Stimulated activated CD4-positive, alpha-beta T cell treated with anti-CD3 and anti-CD28 coated beads, Interleukin-2, amount 100 ng/mL, for 4 hours (primary cell): ENCODE data around the gene MARCHF10.

ENCODE experiments used
- DNase-seq: peaks from one replicate; pipeline ENCODE4 v3.0.0-alpha.2; 2020; ENCODE audit warnings: low read depth

Gene MARCHF10

DNA sequence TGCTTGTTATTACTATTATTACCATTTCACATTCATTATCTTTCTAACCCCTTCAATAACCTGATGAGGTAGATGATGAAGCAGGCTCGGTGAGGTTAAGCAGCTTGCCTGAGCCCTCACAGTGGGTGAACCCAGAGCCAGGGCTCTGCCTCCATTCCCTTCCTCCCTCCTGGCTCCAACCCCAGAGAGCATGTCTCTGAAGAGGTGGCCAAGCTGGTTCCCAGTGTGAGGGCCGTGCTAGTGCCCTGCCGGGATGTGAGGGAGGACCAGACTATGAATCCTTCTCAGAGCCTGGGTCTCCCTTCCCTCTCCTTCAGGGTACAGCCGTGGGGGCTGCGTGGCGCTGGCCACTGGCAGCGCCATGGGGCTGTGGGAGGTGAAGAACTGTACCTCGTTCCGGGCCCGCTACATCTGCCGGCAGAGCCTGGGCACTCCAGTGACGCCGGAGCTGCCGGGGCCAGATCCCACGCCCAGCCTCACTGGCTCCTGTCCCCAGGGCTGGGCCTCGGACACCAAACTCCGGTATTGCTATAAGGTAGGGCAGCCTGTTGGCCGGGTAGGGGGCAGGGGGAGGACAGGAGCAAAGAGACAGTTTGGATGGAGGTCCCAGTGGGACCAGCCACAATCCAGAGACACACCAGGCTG is 131.0 kb downstream of the MARCHF10 start:
- no peak for DNase-seq

DNA sequence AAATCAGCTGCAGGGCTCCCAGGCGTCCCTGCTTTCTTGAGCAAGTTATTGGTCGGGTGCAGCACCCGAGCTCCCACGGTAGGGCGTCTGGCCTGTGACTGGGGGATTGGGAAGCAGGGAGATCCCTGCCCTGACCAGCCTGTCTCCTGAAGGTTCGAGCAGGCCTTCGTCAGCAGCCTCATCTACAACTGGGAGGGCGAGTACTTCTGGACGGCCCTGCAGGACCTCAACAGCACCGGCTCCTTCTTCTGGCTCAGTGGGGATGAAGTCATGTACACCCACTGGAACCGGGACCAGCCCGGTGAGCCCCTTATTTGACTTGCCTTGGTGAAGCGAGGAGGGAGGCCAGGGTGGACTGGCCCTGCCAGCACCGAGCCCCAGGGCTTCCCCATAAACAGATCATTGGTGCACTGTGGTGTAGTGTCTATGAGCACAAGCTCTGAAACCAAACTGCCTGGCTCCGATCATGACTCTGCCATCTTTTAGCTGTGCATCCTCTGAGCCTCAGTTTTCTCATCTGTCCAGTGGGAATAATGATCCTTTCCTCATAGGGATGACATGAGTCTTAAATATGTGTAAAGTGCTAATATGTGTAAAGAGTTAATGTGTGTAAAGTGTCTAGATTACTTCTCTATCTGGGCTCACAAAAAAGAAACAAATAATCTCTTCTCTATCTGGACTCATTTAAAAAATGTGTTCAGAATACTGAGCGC is 131.7 kb downstream of the MARCHF10 start:
- no peak for DNase-seq

DNA sequence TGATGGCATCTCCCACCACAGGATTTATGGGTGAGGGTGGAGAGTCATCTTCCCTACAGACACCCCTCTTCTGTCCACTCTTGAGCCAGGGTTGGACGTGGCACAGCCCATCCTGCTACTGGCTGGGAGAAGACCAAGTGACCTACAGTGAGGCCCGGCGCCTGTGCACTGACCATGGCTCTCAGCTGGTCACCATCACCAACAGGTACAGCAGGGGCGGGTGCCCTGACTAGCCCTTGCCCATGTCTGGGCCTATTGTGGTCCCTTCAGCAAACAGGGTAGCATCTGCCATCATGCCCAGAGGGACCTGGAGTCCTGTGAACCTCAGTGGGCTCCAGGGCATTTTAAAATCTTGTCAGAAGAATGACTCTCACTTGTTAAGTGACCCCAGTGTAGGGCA is 132.4 kb downstream of the MARCHF10 start:
- no peak for DNase-seq

DNA sequence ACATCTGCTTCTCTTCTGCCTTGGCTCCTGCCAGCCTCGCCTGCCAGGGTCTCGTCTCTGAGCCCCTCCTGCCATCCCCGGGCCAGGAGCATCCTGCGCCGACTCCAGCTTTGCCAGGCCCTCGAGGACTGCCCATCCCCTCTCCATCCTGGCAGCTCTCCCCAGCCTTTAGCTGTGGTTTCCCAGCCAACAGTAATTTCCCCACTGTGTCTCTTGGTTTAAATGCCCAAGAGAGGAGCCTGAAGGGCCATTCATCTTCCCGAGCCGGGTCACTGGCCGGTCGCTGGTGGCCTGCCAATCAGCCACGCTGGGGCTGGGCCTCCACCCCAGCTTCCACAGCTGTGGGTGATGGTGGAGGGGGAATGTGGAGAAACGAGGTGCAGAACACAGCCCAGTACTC is 132.9 kb downstream of the MARCHF10 start:
- DNase-seq = no peak

DNA sequence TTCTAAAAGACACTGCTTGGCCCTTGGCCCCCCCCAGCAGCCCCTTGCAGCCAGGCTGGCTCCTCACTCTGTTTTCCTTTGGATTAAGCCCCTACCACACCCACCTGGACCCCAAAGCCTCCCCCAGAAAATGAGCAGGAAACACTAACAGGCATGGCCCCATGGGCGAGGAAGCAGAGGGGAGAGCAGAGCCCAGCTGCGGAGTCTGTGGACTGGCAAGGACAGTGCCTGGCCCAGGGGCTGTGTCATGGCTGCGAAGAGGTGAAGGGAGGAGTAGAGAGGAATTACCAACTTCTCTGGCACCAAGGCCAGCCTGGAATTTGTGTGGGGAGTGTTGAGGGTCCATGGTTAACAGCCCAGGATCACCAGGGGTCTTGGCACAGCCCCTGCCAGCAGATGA is 133.3 kb downstream of the MARCHF10 start:
- no peak for DNase-seq

DNA sequence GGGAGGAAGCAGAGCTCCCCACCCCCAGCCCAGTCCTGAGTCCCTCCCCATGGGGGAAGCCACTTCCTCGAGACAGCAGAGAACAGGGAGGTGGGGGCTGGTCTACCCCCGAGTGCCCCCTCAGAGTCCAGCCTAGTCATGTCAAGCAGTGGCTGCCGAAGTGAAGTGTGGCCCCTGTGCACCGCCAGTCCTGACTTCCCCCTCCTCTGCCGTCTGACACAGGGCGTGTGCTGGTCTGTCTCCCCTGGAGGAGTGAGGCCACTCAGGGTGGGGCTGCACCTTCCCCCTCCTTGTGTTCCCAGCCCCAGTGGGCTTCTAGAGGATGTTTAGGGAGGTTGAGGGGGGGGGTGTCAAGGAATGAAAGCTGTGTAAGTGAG is 133.8 kb downstream of the MARCHF10 start:
- no peak for DNase-seq

DNA sequence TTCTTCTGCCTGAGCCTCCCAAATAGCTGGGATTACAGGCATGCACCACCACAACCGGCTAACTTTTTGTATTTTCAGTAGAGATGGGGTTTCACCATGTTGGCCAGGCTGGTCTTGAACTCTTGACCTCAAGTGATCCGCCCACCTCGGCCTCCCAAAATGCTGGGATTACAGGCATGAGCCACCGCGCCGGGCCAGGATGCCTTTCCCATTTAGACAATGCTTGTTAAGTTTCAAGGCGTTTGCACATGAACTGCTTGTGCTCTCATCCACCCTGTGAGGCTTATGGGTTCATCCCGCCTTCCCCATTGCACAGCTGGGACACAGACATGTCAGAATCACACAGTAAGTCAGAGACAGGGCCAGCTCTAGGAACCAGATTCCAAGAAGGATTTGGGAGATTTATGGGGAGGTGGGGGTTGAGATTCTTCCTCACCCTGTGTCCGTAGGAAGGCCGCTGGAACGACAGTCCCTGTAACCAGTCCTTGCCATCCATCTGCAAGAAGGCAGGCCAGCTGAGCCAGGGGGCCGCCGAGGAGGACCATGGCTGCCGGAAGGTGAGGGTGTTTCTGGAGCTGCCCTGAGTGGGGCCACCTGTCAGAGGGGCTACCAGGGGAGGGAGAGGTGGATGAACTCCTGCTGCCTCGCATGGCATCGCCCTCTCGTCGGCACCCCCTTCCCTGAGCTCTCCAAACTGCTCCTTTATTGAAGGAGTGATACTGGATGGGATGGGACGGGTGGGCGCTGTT is 134.3 kb downstream of the MARCHF10 start:
- no peak for DNase-seq

DNA sequence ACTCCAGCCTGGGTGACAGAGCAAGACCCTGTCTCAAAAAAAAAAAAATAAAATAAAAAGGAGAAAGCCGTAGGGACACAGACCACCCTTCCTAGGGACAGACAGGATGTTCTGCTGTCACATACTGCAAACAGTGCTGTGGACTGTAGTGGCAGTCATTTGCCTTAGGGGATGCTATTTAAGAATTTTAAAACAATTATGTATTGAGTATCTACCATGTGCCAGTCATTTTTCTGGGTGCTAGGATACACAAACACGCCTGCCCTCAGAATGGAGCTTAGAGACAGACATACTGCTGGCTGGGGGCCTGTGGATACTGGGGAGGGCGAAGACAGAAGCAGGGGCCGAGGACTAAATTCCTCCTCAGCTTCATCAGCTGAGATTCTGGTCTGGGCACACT is 135.2 kb downstream of the MARCHF10 start:
- no peak for DNase-seq

DNA sequence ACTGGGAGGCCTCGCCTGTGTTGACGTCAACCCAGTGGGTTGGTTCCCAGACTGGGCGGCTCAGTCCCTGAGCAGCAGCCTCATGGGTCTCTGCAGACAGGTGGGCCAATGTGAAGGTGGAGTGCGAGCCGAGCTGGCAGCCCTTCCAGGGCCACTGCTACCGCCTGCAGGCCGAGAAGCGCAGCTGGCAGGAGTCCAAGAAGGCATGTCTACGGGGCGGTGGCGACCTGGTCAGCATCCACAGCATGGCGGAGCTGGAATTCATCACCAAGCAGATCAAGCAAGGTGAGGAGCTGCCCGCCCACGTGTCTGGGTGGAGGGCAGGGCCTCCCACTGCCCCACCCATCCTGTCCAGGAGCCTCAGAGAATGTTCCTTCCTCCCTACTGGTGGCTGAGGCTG is 136.6 kb downstream of the MARCHF10 start:
- DNase-seq = no peak

DNA sequence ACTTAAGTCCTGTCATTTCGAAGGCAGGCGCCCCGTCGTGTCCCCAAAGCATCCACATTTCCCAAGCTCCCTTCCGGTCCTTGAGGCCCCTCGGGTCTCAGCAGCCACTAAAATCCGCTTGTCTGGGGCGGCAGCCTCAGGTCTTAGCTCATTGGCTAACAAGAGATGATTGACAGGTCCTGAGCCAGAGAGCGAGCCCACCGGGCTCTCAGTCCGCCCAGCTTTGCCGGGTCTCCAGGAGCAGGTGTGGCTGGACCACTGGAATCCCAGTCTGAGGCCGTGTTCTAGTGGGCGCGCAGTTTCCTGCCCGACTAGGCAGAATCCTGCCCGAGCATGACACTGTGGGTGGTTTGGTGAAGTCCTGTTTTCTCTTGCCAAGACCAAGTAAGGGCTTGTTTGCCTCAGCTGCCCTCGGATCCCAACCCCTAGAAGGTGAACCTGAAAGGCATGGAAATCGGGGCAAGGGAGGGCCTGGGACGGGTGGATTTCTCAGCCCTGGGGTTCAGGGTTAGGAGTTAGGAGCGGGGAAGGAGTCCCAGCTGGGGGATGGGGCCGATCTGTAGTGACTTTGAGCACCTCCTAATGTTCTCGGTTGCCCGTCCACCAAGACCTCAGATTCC is 137.8 kb downstream of the MARCHF10 start:
- no peak for DNase-seq

DNA sequence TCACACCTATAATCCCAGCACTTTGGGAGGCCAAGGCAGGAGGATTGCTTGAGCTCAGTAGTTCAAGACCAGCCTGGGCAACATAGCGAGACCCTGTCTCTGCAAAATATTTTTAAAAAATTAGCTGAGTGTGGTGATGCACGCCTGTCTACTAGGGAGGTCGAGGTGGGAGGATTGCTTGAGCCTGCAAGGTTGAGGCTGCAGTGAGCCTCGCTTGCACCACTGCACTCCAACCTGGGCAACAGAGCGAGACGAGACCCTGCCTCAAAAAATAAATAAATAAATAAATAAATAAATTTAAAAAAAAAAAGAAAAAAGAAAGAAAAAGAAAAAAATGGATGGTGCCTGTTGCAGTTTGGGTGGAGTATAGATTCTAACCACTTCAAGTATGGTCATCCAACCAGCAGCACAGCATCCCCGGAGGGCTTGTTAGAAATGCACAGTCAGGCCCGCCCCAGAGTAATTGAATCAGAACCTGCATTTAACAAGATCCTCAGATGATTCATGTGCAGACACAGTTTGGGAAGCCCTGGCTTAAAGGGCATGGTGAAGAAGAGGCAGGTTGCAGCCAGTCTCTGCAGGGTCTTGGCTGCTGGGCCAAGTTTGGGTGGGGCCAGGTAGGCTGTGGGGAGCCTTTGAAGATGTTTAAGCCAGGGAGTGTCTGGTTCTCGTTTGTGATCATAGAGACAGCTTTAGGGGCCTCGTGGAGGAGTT is 139.9 kb downstream of the MARCHF10 start:
- DNase-seq = no peak

DNA sequence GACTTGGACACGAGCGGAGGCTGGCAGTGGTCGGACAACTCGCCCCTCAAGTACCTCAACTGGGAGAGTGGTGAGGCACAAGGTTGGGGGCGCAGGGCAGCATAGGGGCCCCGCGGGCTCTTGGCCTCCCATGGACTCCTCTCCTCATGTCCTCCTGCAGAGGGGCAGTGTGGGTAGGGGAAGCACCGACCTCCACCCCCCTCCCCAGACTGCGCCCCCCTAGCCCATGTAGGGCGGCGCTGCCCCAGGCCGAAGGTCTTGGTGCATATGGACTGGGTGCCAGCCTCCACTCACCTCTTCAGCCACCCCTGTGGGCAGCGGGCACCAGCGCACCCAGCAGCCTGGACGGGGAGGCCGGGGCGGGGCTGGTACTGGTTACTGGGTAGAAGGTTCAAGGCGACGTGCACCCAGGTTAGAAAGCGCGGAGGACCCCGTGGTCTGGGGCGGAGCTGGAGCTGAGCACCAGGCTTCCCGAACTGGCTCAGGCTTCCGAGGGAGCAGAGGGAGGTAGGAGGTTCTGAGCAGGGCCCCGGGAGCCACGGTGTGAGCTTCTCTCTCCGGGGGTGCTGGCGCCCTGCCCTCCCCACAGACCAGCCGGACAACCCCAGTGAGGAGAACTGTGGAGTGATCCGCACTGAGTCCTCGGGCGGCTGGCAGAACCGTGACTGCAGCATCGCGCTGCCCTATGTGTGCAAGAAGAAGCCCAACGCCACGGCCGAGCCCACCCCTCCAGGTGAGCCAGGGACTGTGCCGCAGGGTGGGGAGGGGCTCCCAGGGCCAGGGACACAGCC is 141.1 kb downstream of the MARCHF10 start:
- DNase-seq = no peak

DNA sequence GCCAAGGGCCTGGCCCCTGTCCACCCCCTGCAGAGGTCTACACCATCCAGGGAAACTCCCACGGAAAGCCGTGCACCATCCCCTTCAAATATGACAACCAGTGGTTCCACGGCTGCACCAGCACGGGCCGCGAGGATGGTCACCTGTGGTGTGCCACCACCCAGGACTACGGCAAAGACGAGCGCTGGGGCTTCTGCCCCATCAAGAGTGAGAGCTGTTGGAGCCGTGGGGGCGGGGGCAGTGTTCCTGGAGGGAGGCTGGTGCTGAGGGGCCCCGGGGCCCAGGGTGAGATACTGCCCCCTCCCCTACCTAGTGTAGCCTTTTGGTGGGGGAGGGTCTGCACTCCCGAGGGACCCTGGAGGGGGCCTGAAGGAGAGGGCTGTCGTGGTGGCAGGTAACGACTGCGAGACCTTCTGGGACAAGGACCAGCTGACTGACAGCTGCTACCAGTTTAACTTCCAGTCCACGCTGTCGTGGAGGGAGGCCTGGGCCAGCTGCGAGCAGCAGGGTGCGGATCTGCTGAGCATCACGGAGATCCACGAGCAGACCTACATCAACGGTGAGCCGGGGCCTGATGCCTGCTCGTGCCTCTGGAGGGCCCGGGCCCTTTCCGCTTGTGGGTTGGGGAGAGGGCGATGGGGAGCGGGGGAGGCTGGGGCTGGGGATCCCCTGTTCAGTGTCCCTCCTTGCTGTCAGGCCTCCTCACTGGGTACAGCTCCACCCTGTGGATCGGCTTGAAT is 141.9 kb downstream of the MARCHF10 start:
- DNase-seq = no peak

DNA sequence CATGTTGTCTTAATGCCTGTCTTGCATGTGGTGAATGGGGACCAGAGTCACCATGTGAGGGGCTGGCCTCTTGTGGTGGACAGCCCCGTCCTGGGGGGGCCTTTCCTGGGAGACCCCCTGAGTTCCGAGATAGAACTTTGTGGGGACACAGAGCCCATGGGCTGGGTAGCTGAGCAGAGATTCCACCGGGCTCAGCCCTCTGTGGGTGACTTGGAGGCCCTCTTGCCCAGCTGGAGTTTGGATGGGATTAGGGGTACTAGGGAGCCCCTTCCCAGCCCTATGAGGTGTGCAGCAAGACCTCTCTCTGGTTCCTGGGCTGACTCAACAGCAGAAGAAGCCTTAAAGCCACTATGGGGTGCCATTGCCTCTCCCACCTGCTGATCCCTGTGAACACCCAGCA is 142.5 kb downstream of the MARCHF10 start:
- DNase-seq = no peak

DNA sequence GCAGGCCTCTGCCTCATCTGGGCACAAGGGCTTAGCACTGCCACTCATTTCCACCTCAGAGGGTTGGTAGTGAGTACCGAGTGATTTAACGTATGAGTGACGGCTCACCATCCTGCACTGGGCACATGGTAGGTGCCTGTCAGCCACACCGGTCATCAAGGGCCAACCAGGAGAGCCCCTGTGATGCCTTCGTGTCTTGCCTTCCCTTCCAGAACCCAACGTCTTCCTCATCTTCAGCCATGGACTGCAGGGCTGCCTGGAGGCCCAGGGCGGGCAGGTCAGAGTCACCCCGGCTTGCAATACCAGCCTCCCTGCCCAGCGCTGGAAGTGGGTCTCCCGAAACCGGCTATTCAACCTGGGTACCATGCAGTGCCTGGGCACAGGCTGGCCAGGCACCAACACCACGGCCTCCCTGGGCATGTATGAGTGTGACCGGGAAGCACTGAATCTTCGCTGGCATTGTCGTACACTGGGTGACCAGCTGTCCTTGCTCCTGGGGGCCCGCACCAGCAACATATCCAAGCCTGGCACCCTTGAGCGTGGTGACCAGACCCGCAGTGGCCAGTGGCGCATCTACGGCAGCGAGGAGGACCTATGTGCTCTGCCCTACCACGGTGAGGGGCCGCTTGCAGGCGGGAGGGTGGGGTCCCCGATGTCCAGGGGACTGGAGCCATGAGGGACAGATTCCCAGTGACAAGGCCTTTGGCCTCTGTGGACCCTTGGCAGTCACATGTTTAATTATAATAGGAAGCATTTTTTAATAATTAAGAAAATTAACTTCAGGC is 143.6 kb downstream of the MARCHF10 start:
- no peak for DNase-seq

DNA sequence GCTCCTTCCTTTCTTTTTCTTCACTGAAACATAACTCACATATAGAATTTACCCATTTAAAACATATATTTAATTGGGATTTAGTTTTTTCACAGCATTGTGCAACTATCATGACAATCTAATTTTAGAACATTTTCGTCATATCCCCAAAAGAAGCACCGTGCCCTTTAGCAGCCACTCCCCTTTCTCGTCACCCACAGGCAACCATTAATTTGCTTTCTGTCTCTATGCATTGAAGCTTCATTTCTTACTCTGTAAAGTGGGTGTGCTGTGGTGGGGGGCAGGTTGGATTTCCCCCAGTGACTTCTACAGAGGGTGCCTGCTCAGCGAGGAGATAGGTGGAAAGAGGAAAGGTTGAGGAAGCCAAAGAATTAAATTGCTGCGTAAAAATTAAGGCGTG is 144.8 kb downstream of the MARCHF10 start:
- DNase-seq = no peak

DNA sequence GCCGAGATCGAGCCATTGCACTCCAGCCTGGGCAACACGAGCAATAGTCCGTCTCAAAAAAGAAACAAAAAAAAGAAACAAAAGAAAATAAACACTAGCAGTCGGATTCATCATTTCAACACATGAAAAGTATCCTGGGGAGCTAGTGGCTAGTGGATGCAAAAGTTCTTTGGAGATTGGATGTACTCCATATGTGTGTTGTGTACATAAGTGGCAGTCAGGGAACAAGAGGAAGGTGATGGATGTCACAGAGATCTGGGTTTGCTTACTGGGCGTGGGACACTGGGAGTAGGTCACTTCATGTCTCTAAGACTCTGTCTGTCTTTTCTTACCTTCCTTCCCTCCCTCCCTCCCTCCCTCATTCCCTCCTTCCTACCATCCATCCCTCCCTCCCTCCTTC is 145.3 kb downstream of the MARCHF10 start:
- no peak for DNase-seq

DNA sequence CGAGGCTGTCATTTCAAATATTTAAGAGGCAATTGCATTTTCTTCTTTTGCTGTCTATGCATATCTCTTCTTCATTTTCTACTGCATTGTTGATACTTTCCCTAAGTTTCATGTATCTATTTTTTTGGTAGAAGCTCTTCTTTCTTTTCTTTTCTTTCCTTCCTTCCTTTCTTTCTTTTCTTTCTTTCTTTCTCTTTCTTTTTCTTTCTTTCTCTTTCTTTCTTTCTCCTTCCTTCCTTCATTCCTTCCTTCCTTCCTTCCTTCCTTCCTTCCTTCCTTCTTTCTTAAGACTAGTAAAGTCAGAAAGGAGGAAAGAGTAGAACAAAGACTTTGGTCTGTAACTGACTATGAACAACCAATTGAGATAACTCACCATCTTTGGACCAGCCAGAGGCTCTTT is 146.8 kb downstream of the MARCHF10 start:
- DNase-seq = no peak

DNA sequence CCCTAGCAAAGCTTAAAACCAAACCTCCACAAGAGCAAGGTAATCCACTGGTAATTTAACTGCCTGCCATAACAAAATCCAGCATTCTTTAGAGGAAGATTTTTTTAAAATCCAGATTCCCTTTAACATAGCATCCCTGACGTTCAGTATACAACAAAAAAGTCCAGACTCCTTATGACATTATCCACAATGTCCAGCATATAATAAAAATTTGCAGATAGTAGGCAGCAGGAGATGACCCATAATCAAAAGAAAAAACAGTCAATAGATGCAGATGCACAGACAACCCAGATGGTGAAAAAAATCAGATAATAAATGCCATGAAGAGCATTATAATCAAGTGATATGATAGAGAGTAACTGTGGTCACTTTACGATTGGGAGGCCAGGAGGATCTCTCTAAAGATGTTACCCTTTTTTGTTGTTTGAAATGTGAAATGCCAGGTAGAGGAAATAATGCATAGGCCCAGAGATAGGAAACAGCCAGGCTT is 147.4 kb downstream of the MARCHF10 start:
- DNase-seq = no peak
